Ovary (tissue), 3 donors: ENCODE data around the gene ICA1.
"Not testable (repeated sequence)": the region's sequence is repeated elsewhere in the genome, so short reads cannot be mapped to it uniquely, and the experiment has no call there.

Experiments used
- CTCF ChIP-seq, 3 donors: fragments of 450-650 bp in 2 of 3; fragments of 200-600 bp in 1 of 3; IDR thresholded peaks; one replicate each; pipeline versions ENCODE4 v1.5.1 to v1.8.0; 2016 to 2022; ENCODE audit warnings: antibody characterized with exemption in 3 of 3, mild to moderate bottlenecking in 1 of 3
- EP300 ChIP-seq: sonication (generic); formaldehyde crosslinking; IDR thresholded peaks from one replicate; pipeline ENCODE4 v1.6.1; 2017; ENCODE audit warnings: antibody characterized with exemption
- donor health status: DM: no; HTN: no; CAD: no.

GRCh38 chr7:8063300-8063699, 198.7 kb downstream of the ICA1 start:
- not testable (repeated sequence) for TF ChIP-seq EP300; CTCF (IDR thresholded peaks at IDR 0.05)
